Left renal pelvis (tissue), 4 donors: ENCODE results near the gene ACD. TPM values are rescaled to one million over a fixed set of nuclear protein-coding genes. Genes with fewer than 3 reads are reported as not detected.

ENCODE experiments used
- DNase-seq, 4 donors: peaks; one replicate each; pipeline ENCODE4 v3.0.0-alpha.2; 2013; ENCODE audit warnings: low read depth in 4 of 4, low spot score in 3 of 4
- polyA plus RNA-seq, 4 donors: library from polyadenylated mRNA; unstranded; fragments of 120-200 nt; gene quantifications; one replicate each; pipeline ENCODE4 v1.2.1, GENCODE V29; 2013; ENCODE audit not compliant: insufficient read length in 4 of 4

Gene ACD
- polyA plus RNA-seq, 4 donors: 19.4 to 30.0 (median 21.8) TPM

- no peak for DNase-seq
These were observed 11.8 kb downstream of the ACD start for GRCh38 chr16:67648088-67648763.

GRCh38 chr16:67647681-67648080 is 12.4 kb downstream of the ACD start:
- DNase-seq: no peak

- no peak for DNase-seq
These were observed 12.9 kb downstream of the ACD start for GRCh38 chr16:67647111-67647651.

GRCh38 chr16:67645397-67646121 is 14.5 kb downstream of the ACD start:
- no peak for DNase-seq

GRCh38 chr16:67644038-67644437 is 16.0 kb downstream of the ACD start:
- DNase-seq: no peak

GRCh38 chr16:67641779-67642708 is 18.0 kb downstream of the ACD start:
- DNase-seq: no peak

GRCh38 chr16:67637625-67638024 is 22.4 kb downstream of the ACD start:
- DNase-seq: no peak

GRCh38 chr16:67636713-67637112 is 23.3 kb downstream of the ACD start:
- no peak for DNase-seq

GRCh38 chr16:67632415-67633172 is 27.5 kb downstream of the ACD start:
- no peak for DNase-seq

GRCh38 chr16:67628216-67628615 is 31.8 kb downstream of the ACD start:
- DNase-seq: no peak

GRCh38 chr16:67613808-67614207 is 46.3 kb downstream of the ACD start:
- DNase-seq: no peak

GRCh38 chr16:67608364-67608763 is 51.7 kb downstream of the ACD start:
- no peak for DNase-seq

Other genes with a start within 250 kb of the ACD start
- 10 to 100 TPM; 10.4 to 18.0 (median 11.9) TPM for gene ZDHHC1, start 243.8 kb downstream of the ACD start, polyA plus RNA-seq
- 10 to 100 TPM; 16.5 to 74.4 (median 45.6) TPM for gene HSD11B2, start 229.1 kb downstream of the ACD start, polyA plus RNA-seq
- gene ATP6V0D1, start 179.1 kb downstream of the ACD start, polyA plus RNA-seq: 10 to 100 TPM; 66.2 to 96.0 (median 84.0) TPM
- under 1 TPM in 1 of 4 donors, not detected in 3; 0.34 TPM for gene AGRP, start 176.7 kb downstream of the ACD start, polyA plus RNA-seq
- gene RIPOR1, start 131.4 kb downstream of the ACD start, polyA plus RNA-seq: 100 to 1,000 TPM in 3 of 4 donors, 10 to 100 TPM in 1; 40.9 to 136 (median 116) TPM
- gene CTCF, start 97.7 kb downstream of the ACD start, polyA plus RNA-seq: 10 to 100 TPM; 68.3 to 87.1 (median 81.8) TPM
- gene CARMIL2, start 15.1 kb downstream of the ACD start, polyA plus RNA-seq: 1 to 10 TPM in 1 of 4 donors, under 1 TPM in 3; 0.78 to 1.4 (median 0.84) TPM
- 1 to 10 TPM; 2.8 to 3.5 (median 3.3) TPM for gene PARD6A, start 700 bp upstream of the ACD start, polyA plus RNA-seq
- 10 to 100 TPM; 13.1 to 39.2 (median 19.1) TPM for gene ENKD1, start 6.5 kb upstream of the ACD start, polyA plus RNA-seq
- gene C16orf86, start 6.6 kb upstream of the ACD start, polyA plus RNA-seq: 1 to 10 TPM; 1.7 to 4.3 (median 2.7) TPM
- 10 to 100 TPM; 17.7 to 24.5 (median 20.7) TPM for gene GFOD2, start 59.1 kb upstream of the ACD start, polyA plus RNA-seq
- gene RANBP10, start 146.3 kb upstream of the ACD start, polyA plus RNA-seq: 10 to 100 TPM; 19.2 to 31.1 (median 21.8) TPM
- 1 to 10 TPM; 2.9 to 9.8 (median 7.1) TPM for gene TSNAXIP1, start 146.6 kb upstream of the ACD start, polyA plus RNA-seq
- 10 to 100 TPM; 27.7 to 34.1 (median 29.6) TPM for gene THAP11, start 182.1 kb upstream of the ACD start, polyA plus RNA-seq
- 100 to 1,000 TPM; 103 to 128 (median 126) TPM for gene NUTF2, start 186.7 kb upstream of the ACD start, polyA plus RNA-seq
- gene CENPT, start 187.4 kb upstream of the ACD start, polyA plus RNA-seq: 10 to 100 TPM; 41.2 to 60.4 (median 44.7) TPM
- 100 to 1,000 TPM in 1 of 4 donors, 10 to 100 TPM in 3; 67.0 to 106 (median 83.7) TPM for gene EDC4, start 212.8 kb upstream of the ACD start, polyA plus RNA-seq
- gene NRN1L, start 224.6 kb upstream of the ACD start, polyA plus RNA-seq: under 1 TPM in 3 of 4 donors, not detected in 1; 0.39 to 0.94 (median 0.93) TPM
- 10 to 100 TPM; 31.0 to 36.4 (median 34.3) TPM for gene PSKH1, start 233.0 kb upstream of the ACD start, polyA plus RNA-seq